Ishikawa (cell line): ENCODE measurements around the gene DPYSL5.

Experiments
- CEBPB ChIP-seq: IDR thresholded peaks from 2 replicates; pipeline ENCODE4 v1.6.1; 2012
- CREB1 ChIP-seq: IDR thresholded peaks from 2 replicates; pipeline ENCODE4 v1.6.1; 2012; ENCODE audit warnings: low read depth
- EGR1 ChIP-seq: IDR thresholded peaks from 2 replicates; pipeline ENCODE4 v1.6.1; 2012
- EP300 ChIP-seq: IDR thresholded peaks from 2 replicates; pipeline ENCODE4 v1.6.1; 2012; ENCODE audit warnings: borderline replicate concordance
- FOXM1 ChIP-seq: IDR thresholded peaks from 2 replicates; pipeline ENCODE4 v1.6.1; 2012; ENCODE audit warnings: low read depth, borderline replicate concordance
- MAX ChIP-seq: IDR thresholded peaks from 2 replicates; pipeline ENCODE4 v1.6.1; 2012
- NFIC ChIP-seq: IDR thresholded peaks from 2 replicates; pipeline ENCODE4 v1.6.1; 2012
- RAD21 ChIP-seq: IDR thresholded peaks from 2 replicates; pipeline ENCODE4 v1.6.1; 2012; ENCODE audit warnings: low read depth
- REST ChIP-seq: IDR thresholded peaks from 2 replicates; pipeline ENCODE4 v1.6.1; 2012; ENCODE audit warnings: low read depth, mild to moderate bottlenecking
- TAF1 ChIP-seq: IDR thresholded peaks from 2 replicates; pipeline ENCODE4 v1.6.1; 2012; ENCODE audit warnings: low read depth, mild to moderate bottlenecking
- TCF12 ChIP-seq: IDR thresholded peaks from 2 replicates; pipeline ENCODE4 v1.6.1; 2012; ENCODE audit warnings: low read depth
- TEAD4 ChIP-seq: IDR thresholded peaks from 2 replicates; pipeline ENCODE4 v1.6.1; 2012
- YY1 ChIP-seq: IDR thresholded peaks from 2 replicates; pipeline ENCODE4 v1.6.1; 2012; ENCODE audit warnings: low read depth
- ZBTB7A ChIP-seq: IDR thresholded peaks from 2 replicates; pipeline ENCODE4 v1.6.1; 2012; ENCODE audit warnings: low read depth
- TF ChIP-seq, protein P1 (sequence below): IDR thresholded peaks from 2 replicates; pipeline ENCODE4 v1.6.1; 2012

Gene DPYSL5

GRCh38 chr2:26816893-26817292, 31.0 kb upstream of the DPYSL5 start:
- no peak for TF ChIP-seq FOXM1
- no peak for TF ChIP-seq RAD21
- no peak for TF ChIP-seq TEAD4

DNA sequence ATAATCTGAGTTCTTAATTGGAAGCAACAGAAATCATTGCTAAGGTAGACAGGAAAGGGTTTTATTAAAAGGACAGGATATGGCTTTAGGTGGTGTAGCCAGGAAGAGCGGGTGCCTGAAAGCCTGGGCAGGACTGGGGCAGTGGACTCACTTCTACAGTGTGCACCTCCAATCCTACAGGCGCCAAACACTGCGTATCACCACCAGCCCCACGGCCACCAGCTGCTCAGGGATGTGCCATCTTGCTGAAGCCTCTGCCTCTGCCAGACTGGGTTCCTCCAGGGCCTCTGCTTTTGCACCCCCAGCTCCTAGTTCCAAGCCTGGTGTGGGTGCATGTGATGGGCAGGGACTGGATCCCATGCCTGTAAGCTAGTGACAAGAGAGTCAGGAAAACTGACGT, 29.7 kb upstream of the DPYSL5 start:
- TF ChIP-seq TAF1 (no peak), TEAD4 (no peak), CEBPB (no peak), RAD21 (no peak)

DNA sequence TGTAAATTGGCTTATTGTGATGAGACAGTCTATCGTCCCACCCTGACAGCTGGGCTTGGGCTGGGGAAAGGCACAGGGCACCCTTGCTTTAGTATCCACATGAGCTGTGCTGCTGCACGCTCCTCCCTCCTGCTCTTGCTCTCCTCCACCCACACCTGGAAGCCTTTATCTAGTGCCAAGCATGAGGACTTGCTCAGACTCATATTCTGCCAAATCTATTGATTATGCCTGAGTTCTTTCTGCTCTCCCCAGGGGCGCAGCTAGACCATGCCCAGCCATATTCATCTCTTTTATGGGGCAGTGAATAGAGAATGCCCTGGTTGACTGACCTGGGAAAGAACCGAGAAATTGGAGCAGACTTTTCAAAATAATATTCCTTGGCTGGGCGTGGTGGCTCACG, 29.0 kb upstream of the DPYSL5 start:
- no peak for TF ChIP-seq EGR1
- TF ChIP-seq, protein P1, sequence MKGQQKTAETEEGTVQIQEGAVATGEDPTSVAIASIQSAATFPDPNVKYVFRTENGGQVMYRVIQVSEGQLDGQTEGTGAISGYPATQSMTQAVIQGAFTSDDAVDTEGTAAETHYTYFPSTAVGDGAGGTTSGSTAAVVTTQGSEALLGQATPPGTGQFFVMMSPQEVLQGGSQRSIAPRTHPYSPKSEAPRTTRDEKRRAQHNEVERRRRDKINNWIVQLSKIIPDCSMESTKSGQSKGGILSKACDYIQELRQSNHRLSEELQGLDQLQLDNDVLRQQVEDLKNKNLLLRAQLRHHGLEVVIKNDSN, result no peak
- no peak for TF ChIP-seq TCF12
- no peak for TF ChIP-seq FOXM1
- TF ChIP-seq MAX, result no peak
- TF ChIP-seq NFIC, result no peak
- TF ChIP-seq CEBPB, result no peak
- TF ChIP-seq EP300, result no peak

DNA sequence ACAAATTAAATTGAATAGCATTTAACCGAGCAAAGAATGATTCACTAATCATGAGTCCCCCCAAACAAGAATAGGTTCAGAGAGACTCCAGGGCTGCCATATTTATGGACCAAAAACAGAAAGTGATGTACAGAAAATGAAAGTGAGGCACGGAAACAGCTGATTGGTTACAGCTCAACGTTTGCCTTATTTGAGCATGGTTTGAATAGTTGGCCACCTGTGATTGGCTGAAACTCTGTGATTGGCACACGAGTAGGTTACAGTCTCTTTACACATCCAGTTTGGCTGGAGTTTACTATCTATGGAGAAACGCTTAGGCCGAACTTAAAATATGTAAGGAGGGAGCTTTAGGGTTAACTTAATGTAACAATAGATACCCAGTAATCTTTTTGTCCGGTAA, 27.0 kb upstream of the DPYSL5 start:
- TF ChIP-seq EGR1 (no peak), TAF1 (no peak), TCF12 (no peak), TEAD4 (no peak), ZBTB7A (no peak), REST (no peak), NFIC (no peak), MAX (no peak), CEBPB (no peak), EP300 (no peak), FOXM1 (no peak), CREB1 (no peak), YY1 (no peak), RAD21 (no peak)
- TF ChIP-seq, protein P1, result no peak

DNA sequence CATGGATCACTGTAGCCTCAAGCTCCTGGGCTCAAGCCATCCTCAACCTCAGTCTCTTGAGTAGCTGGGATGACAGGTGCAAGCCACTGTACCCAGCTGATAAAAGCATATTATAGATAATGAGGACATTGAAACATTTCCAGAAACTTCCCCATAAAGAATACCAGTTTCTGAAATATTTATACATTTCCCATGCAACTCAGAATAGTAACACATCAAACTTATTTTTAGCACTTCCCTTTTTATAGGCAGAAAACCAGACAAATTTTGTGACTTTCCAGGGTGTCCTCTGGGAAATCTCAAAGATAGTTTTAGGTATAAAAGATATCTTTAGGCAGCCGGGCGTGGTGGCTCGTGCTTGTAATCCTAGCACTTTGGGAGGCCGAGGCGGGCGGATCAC, 25.1 kb upstream of the DPYSL5 start:
- no peak for TF ChIP-seq FOXM1
- no peak for TF ChIP-seq CREB1
- no peak for TF ChIP-seq YY1
- TF ChIP-seq EP300, result no peak
- TF ChIP-seq TEAD4, result no peak
- no peak for TF ChIP-seq EGR1
- TF ChIP-seq RAD21, result no peak
- TF ChIP-seq TCF12, result no peak
- TF ChIP-seq, protein P1, result no peak
- TF ChIP-seq MAX, result no peak
- TF ChIP-seq REST, result no peak
- no peak for TF ChIP-seq TAF1

DNA sequence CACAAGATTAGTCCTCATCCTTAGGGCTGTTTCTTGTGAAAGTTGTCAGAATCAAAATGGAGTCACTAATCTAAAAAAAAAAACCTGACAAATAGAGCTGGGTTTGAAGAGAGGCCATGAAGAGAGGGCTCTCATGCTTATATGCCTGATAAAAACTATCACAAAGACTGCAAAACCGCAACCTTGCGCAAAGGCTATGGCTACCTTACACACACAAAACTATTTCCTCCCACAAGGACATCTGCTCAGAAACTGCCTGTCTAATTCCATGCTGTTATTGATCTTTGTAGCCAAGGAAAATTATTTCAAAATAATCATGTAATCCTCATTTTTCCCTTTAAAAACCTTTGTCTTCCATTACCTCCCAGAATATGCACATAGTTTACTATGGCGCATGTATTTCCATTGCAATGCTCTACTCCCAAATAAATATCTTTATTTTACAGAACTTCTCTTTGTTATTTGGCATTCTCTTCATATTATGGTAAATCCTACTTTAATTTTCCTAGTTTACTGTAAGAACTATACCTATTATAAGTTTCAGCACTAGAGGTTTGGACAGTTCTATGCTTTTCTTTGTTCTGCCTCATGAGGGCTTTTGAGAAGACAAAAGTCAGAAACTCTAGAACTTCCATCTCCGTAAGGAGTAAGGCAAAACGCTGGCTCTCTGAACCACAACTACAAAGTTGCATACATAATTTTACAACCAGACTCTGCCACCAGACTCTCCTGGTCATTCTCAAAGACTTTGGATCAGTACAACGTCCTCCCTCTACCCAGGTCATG, 9.6 kb upstream of the DPYSL5 start:
- TF ChIP-seq NFIC, result no peak
- peak; percentile 88 for TF ChIP-seq REST
